Left ventricle myocardium inferior (tissue), 1 donor: ENCODE measurements around the gene SPARCL1. TPM values are rescaled to one million over a fixed set of nuclear protein-coding genes. Genes with fewer than 3 reads are reported as not detected.

Experiments
- DNase-seq: peaks from one replicate; pipeline ENCODE4 v3.0.0-alpha.2; 2020
- H3K27ac ChIP-seq: fragments of 200-600 bp; replicated peaks from 2 replicates; pipeline ENCODE4 v1.8.0; 2021
- H3K27me3 ChIP-seq: fragments of 200-600 bp; 2 replicates; pipeline ENCODE4 v1.8.0; 2021; ENCODE audit warnings: low read depth
- H3K36me3 ChIP-seq: fragments of 200-600 bp; 2 replicates; pipeline ENCODE4 v1.8.0; 2021
- H3K4me1 ChIP-seq: fragments of 200-600 bp; 2 replicates; pipeline ENCODE4 v1.8.0; 2021
- H3K4me3 ChIP-seq: fragments of 200-600 bp; 2 replicates; pipeline ENCODE4 v1.8.0; 2021; ENCODE audit warnings: mild to moderate bottlenecking, moderate library complexity
- H3K9me3 ChIP-seq: fragments of 200-600 bp; replicated peaks from 2 replicates; pipeline ENCODE4 v1.8.0; 2021
- intact Hi-C: fragments of 100-400 bp; cut with micrococcal nuclease; formaldehyde crosslinking; loops from one replicate; pipeline ENCODE4 v1.11.0; 2022
- total RNA-seq: library from RNA; stranded (reverse); fragmentation: NEBNext Ultra II Directional; extraction: Animal tissue kit (Norgen Biotek cat#: 25700); gene quantifications from one replicate; pipeline ENCODE4 v1.2.1, GENCODE V29; 2021
- TF ChIP-seq, protein P1 (sequence below): fragments of 200-600 bp; IDR thresholded peaks from 2 replicates; pipeline ENCODE4 v1.8.0; 2021; ENCODE audit warnings: antibody characterized with exemption, mild to moderate bottlenecking, borderline replicate concordance
- donor health status: DM: no; HTN: yes; CAD: no; lungs with severe emphysema.

SPARCL1 gene
- total RNA-seq, 1 donor from 2014 or later: 292 TPM

GRCh38 chr4:87478732-87479250 is 50.4 kb downstream of the SPARCL1 start:
- DNase-seq: no peak
- Histone ChIP-seq H3K36me3 (peaks cover 91% of the 10 kb centered on the region), H3K27me3 (no peaks in the 10 kb centered on the region), H3K27ac (peak overlapping the region; percentile 14), H3K9me3 (no peaks in the 10 kb centered on the region), H3K4me3 (no peak overlapping the region), H3K4me1 (peaks cover 43% of the 10 kb centered on the region)
- intact Hi-C loops: no loop called here
- TF ChIP-seq, protein P1, sequence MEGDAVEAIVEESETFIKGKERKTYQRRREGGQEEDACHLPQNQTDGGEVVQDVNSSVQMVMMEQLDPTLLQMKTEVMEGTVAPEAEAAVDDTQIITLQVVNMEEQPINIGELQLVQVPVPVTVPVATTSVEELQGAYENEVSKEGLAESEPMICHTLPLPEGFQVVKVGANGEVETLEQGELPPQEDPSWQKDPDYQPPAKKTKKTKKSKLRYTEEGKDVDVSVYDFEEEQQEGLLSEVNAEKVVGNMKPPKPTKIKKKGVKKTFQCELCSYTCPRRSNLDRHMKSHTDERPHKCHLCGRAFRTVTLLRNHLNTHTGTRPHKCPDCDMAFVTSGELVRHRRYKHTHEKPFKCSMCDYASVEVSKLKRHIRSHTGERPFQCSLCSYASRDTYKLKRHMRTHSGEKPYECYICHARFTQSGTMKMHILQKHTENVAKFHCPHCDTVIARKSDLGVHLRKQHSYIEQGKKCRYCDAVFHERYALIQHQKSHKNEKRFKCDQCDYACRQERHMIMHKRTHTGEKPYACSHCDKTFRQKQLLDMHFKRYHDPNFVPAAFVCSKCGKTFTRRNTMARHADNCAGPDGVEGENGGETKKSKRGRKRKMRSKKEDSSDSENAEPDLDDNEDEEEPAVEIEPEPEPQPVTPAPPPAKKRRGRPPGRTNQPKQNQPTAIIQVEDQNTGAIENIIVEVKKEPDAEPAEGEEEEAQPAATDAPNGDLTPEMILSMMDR: no peak

GRCh38 chr4:87476934-87477333 is 52.2 kb downstream of the SPARCL1 start:
- H3K27me3 ChIP-seq: no peaks in the 10 kb centered on the region
- no peak for DNase-seq
- no peaks in the 10 kb centered on the region for H3K9me3 ChIP-seq
- intact Hi-C loops: no loop called here
- H3K36me3 ChIP-seq: peaks cover 92% of the 10 kb centered on the region
- no peak overlapping the region for H3K4me3 ChIP-seq
- H3K27ac ChIP-seq: peak overlapping the region; percentile 59
- TF ChIP-seq, protein P1: no peak
- H3K4me1 ChIP-seq: peaks cover 34% of the 10 kb centered on the region

GRCh38 chr4:87469390-87469789 is 59.8 kb downstream of the SPARCL1 start:
- peaks cover 20% of the 10 kb centered on the region for H3K36me3 ChIP-seq
- DNase-seq: no peak
- TF ChIP-seq, protein P1: no peak
- H3K4me1 ChIP-seq: peaks cover 5% of the 10 kb centered on the region
- no peak overlapping the region for H3K27ac ChIP-seq
- H3K4me3 ChIP-seq: no peak overlapping the region
- H3K27me3 ChIP-seq: no peaks in the 10 kb centered on the region
- intact Hi-C loops: loop anchor here (10.0 kb wide), 2 partner anchors 95 to 205 kb away; no protein-coding TSS in a partner anchor
- H3K9me3 ChIP-seq: no peaks in the 10 kb centered on the region

DNA sequence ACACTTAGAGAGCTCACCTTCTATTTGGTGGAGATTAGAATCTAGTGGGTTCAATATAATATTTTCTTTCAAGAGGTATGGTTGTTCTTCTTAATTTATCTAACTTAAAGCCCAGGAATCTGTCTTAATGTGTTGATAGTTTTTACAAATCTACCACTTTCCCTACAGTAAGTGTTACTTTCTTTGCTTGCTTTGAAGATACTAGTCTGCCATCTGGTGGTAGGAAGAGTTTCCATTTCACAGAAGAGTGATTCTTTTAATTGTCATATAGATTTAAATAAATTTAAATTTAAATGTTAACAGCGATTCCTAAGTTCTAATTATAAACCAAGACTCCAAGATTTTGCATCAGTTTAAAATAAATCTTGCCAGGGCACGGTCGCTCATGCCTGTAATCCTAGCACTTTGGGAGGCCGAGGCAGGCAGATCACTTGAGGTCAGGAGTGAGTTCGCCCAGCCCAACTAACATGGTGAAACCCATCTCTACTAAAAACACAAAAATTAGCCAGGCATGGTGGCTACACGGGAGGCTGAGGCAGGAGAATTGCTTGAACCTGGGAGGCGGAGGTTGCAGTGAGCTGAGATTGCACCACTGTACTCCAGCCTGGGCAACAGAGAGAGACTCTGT is 63.3 kb downstream of the SPARCL1 start:
- H3K27me3 ChIP-seq: no peaks in the 10 kb centered on the region
- H3K27ac ChIP-seq: peak overlapping the region; percentile 20
- H3K36me3 ChIP-seq: no peaks in the 10 kb centered on the region
- DNase-seq: no peak
- TF ChIP-seq, protein P1: peak; percentile 77
- no peaks in the 10 kb centered on the region for H3K9me3 ChIP-seq
- no peak overlapping the region for H3K4me3 ChIP-seq
- intact Hi-C loops: loop anchor here (10.0 kb wide), 2 partner anchors 91 to 201 kb away; no protein-coding TSS in a partner anchor
- peaks cover 5% of the 10 kb centered on the region for H3K4me1 ChIP-seq

GRCh38 chr4:87462102-87462501 is 67.1 kb downstream of the SPARCL1 start:
- H3K9me3 ChIP-seq: no peaks in the 10 kb centered on the region
- no peak overlapping the region for H3K27ac ChIP-seq
- peaks cover 5% of the 10 kb centered on the region for H3K4me1 ChIP-seq
- TF ChIP-seq, protein P1: no peak
- intact Hi-C loops: loop anchor here (10.0 kb wide), 2 partner anchors 87 to 197 kb away; no protein-coding TSS in a partner anchor
- no peak for DNase-seq
- H3K27me3 ChIP-seq: no peaks in the 10 kb centered on the region
- no peak overlapping the region for H3K4me3 ChIP-seq
- H3K36me3 ChIP-seq: peaks cover 22% of the 10 kb centered on the region
